SJSA1 (cell line): ENCODE measurements around the gene DLK2. TPM values are rescaled to one million over a fixed set of nuclear protein-coding genes. Genes with fewer than 3 reads are reported as not detected.

Source experiments
- DNase-seq, 2 experiments: peaks; one replicate each; pipeline ENCODE4 v3.0.0-alpha.2; 2015 to 2020; ENCODE audit warnings: low spot score in 2 of 2, low read depth in 1 of 2
- H3K27ac ChIP-seq: fragments of 250-450 bp; sonication (Bioruptor Pico); 2 replicates; pipeline ENCODE4 v1.5.1; 2020; ENCODE audit warnings: mild to moderate bottlenecking, moderate library complexity
- H3K27me3 ChIP-seq: fragments of 250-450 bp; sonication (Bioruptor Pico); replicated peaks from 2 replicates; pipeline ENCODE4 v1.5.1; 2020; ENCODE audit warnings: mild to moderate bottlenecking, moderate library complexity
- H3K36me3 ChIP-seq: fragments of 250-450 bp; sonication (Bioruptor Pico); 2 replicates; pipeline ENCODE4 v1.5.1; 2020; ENCODE audit warnings: mild to moderate bottlenecking
- H3K4me1 ChIP-seq: fragments of 250-450 bp; sonication (Bioruptor Pico); replicated peaks from 2 replicates; pipeline ENCODE4 v1.6.1; 2021; ENCODE audit warnings: mild to moderate bottlenecking
- H3K4me3 ChIP-seq: fragments of 250-450 bp; sonication (Bioruptor Pico); 2 replicates; pipeline ENCODE4 v1.5.1; 2020; ENCODE audit warnings: mild to moderate bottlenecking
- H3K9me3 ChIP-seq: fragments of 250-450 bp; sonication (Bioruptor Pico); replicated peaks from 2 replicates; pipeline ENCODE4 v1.5.1; 2020; ENCODE audit warnings: mild to moderate bottlenecking
- total RNA-seq: library from RNA; depleted of rRNA; stranded (reverse); fragments of >200 nt; shearing (Covaris generic); gene quantifications from 2 replicates; pipeline ENCODE4 v1.2.3, GENCODE V29; 2014

The DLK2 gene
- total RNA-seq, 1 experiment from 2014 or later, result 0.16 TPM

- H3K9me3 ChIP-seq, result no peaks in the 10 kb centered on the region
- H3K27ac ChIP-seq, result no peak overlapping the region
- peaks cover 22% of the 10 kb centered on the region for H3K4me1 ChIP-seq
- no peak for DNase-seq
- H3K27me3 ChIP-seq, result no peaks in the 10 kb centered on the region
- no peak overlapping the region for H3K4me3 ChIP-seq
- H3K36me3 ChIP-seq, result peaks cover 15% of the 10 kb centered on the region
Observed at GRCh38 chr6:43493230-43493629, 37.9 kb upstream of the DLK2 start.

DNA sequence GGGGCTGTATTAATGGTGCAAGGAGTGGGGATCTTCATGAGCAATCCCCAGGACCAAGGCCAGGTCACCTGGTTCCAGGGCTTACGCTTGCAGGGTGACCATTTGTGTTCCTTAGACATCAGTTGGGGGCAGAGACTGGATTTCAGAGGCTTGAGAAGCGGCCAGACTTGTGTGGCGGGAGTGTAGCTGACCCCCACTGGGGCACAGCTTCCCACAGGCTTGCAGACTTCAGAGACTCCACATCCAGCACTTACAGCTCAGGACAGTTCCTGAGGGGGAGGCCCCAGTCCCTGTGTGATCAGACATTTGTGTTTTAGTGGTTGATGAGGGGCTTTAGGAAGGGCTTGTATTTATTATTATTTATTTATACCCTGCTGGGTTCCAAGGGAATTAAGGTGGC is 37.3 kb upstream of the DLK2 start:
- H3K4me1 ChIP-seq, result peaks cover 22% of the 10 kb centered on the region
- no peaks in the 10 kb centered on the region for H3K9me3 ChIP-seq
- no peak for DNase-seq
- no peaks in the 10 kb centered on the region for H3K27me3 ChIP-seq
- no peak overlapping the region for H3K27ac ChIP-seq
- H3K4me3 ChIP-seq, result no peak overlapping the region
- peaks cover 9% of the 10 kb centered on the region for H3K36me3 ChIP-seq

DNA sequence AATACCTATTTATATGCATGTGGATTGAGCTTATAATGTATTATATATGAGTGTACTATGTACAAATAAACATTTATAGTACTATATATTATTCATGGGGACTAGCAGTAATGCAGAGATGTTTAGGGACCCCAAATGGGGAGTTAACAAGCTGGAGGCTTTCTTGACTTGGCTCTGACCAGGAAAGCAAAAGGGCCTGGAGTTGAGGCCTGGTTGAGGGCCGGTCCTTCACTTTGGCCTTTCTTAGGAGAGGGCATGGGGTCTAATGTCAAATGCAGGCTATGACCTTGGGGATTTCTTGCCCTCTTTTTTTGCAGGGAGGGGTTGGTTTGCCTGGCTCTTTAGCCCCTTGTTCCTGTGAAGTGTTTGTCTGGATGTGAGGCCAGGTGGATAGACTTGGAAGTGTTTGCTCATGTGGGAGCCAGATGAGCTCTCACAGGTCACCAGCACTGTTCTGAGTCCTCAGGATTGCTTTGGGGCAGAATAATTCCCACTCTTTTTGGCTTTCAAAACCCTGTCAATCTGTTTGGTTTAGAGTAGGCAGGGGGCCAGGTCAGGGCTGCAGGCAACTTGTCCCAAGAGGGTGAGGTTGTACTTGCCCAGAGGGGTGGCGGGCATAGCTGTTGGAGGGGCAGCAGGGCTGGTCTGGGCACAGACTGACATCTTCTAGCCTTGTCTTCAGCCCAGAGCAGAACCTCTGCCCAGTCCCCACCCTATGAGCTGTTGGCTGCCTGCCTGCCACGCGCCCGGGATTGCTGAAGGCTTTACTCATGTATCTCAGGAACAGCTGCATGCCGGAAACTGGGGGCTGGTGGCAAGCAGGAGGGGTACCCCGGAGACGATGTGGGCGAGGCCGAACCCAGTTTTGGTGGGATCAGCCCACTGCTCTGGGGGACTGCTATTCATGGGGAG is 36.7 kb upstream of the DLK2 start:
- Histone ChIP-seq H3K9me3 (no peaks in the 10 kb centered on the region), H3K4me3 (no peak overlapping the region), H3K4me1 (peaks cover 22% of the 10 kb centered on the region), H3K27me3 (no peaks in the 10 kb centered on the region), H3K36me3 (peaks cover 4% of the 10 kb centered on the region; the same call in 1 of the 2 replicates), H3K27ac (no peak overlapping the region)
- peak; percentile 22 to 67 for DNase-seq

- no peak for DNase-seq
- H3K9me3 ChIP-seq, result no peaks in the 10 kb centered on the region
- H3K4me3 ChIP-seq, result no peak overlapping the region
- H3K27ac ChIP-seq, result no peak overlapping the region
- H3K36me3 ChIP-seq, result peaks cover 4% of the 10 kb centered on the region; the same call in 1 of the 2 replicates
- H3K27me3 ChIP-seq, result no peaks in the 10 kb centered on the region
- H3K4me1 ChIP-seq, result peaks cover 16% of the 10 kb centered on the region
Observed at GRCh38 chr6:43490523-43490939, 35.2 kb upstream of the DLK2 start.

DNA sequence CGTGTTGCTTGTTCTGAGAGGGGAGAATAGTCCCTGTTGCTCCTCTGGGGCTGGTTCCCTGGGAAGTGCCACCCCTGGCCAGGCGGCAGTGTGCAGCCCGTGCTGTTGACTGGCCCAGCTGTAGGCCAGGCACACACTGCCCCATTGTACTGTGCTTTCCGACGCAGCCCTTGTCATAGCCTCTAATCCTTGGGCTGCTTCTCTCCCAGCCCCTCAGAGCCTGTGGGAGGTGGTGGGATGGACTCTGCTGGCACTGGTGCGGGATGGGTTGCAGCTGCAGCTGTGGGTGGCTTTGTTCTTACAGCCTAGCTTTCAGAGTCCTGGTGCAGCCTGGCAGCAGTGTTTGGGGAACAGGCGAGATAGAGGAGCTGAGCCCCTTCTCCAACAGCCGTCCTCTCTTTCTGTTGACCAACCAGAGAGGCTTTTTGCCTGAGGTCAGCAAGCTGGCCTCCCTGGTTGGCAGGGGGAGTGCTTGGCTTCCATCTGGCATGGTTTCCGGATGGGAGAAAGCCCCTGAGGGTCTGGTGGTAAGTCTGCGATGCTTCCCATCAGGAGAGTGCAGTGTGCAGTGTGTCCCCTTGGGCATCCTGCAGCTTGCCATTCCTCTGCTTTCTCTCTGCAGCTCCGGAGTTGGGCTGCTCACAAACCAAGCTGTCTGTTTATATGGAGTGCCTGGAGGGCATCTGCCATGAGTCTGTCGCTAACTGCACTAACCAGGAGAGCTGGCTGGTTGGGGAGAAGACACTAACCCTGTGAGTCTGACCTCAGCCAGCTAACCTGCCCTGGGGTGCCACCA is 34.1 kb upstream of the DLK2 start:
- Histone ChIP-seq H3K36me3 (peaks cover 4% of the 10 kb centered on the region; the same call in 1 of the 2 replicates), H3K9me3 (no peaks in the 10 kb centered on the region), H3K27ac (no peak overlapping the region), H3K27me3 (no peaks in the 10 kb centered on the region), H3K4me1 (peaks cover 11% of the 10 kb centered on the region), H3K4me3 (no peak overlapping the region)
- no peak for DNase-seq

- Histone ChIP-seq H3K36me3 (peaks cover 4% of the 10 kb centered on the region; the same call in 1 of the 2 replicates), H3K4me3 (no peak overlapping the region), H3K27ac (no peak overlapping the region), H3K27me3 (no peaks in the 10 kb centered on the region), H3K4me1 (peaks cover 11% of the 10 kb centered on the region), H3K9me3 (no peaks in the 10 kb centered on the region)
- no peak for DNase-seq
Observed at GRCh38 chr6:43488667-43489276, 33.4 kb upstream of the DLK2 start.

DNA sequence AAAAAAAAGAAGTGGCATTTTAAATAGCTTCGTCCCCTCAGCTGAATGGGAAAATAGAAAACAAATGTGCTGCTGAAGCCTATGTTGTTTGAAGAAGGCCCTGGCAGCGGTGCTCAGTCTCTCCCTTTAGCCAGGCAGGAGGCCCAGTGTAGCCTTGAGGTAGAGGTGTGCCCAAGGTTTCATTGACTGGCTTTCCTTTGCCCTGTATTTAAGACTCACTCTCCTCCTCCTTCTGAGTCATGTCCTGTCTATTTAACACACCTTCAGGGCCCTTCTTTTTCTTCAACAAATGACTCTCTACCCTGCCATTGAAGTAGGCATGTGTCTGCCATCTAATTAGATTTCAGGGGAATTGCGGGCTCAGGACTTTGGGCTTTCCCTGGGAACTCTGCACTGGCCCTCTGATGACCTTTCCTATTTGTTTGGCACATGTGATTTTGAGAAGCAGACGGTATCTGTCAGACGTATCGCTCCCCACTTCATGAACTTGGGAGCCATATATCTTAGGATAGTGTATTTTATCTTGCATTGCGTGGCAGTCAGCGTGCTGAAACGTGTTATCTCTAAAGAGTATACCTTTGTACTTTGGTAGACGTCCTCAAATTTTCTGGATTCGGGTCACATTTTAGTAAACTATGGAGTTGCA is 26.4 kb upstream of the DLK2 start:
- H3K4me3 ChIP-seq, result no peak overlapping the region
- no peak for DNase-seq
- H3K36me3 ChIP-seq, result peaks cover 13% of the 10 kb centered on the region
- H3K27me3 ChIP-seq, result no peaks in the 10 kb centered on the region
- H3K27ac ChIP-seq, result no peak overlapping the region
- H3K4me1 ChIP-seq, result peaks cover 9% of the 10 kb centered on the region
- no peaks in the 10 kb centered on the region for H3K9me3 ChIP-seq

GRCh38 chr6:43481075-43481474 is 25.7 kb upstream of the DLK2 start:
- no peak overlapping the region for H3K4me3 ChIP-seq
- no peaks in the 10 kb centered on the region for H3K27me3 ChIP-seq
- no peak overlapping the region for H3K27ac ChIP-seq
- no peak for DNase-seq
- no peaks in the 10 kb centered on the region for H3K9me3 ChIP-seq
- peaks cover 9% of the 10 kb centered on the region for H3K4me1 ChIP-seq
- peaks cover 13% of the 10 kb centered on the region for H3K36me3 ChIP-seq

DNA sequence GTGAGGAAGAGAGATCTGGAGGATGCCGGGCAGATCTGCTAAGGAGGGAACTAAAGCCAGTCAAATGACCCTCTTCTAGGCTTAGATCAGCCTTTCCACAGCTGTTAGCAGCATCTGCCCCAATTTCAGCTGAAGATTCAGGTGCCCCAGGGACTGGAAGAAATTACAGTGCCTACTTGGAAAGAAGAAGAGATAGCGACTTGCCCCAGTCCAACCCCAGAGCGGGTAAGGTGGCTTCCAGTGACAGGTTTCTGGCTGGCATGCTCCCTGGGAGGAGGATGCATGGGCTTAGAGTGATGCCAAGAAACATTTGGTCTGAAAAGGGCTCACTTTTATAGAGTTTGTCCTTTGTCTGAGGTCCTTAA is 22.6 kb upstream of the DLK2 start:
- H3K27me3 ChIP-seq, result no peaks in the 10 kb centered on the region
- peak overlapping the region; percentile 76 for H3K27ac ChIP-seq
- peaks cover 9% of the 10 kb centered on the region for H3K4me1 ChIP-seq
- no peak for DNase-seq
- no peaks in the 10 kb centered on the region for H3K9me3 ChIP-seq
- peak overlapping the region; percentile 57 for H3K4me3 ChIP-seq
- peaks cover 13% of the 10 kb centered on the region for H3K36me3 ChIP-seq

- peak within 1 kb of the TSS; percentile 76 for H3K27ac ChIP-seq
- peaks cover 9% of the 10 kb centered on the region for H3K4me1 ChIP-seq
- DNase-seq, result peak; percentile 38 to 91
- H3K9me3 ChIP-seq, result no peaks in the 10 kb centered on the region
- peak within 1 kb of the TSS; percentile 57 for H3K4me3 ChIP-seq
- no peaks in the 10 kb centered on the region for H3K27me3 ChIP-seq
- peaks cover 13% of the 10 kb centered on the region for H3K36me3 ChIP-seq
Observed at GRCh38 chr6:43477235-43478007, 22.1 kb upstream of the DLK2 start, which contains the start of gene TJAP1. Gene TJAP1 (plus strand): TSS chr6:43477570. CDS start chr6:43499002, 21,432 bp downstream.

GRCh38 chr6:43476746-43477145 is 21.4 kb upstream of the DLK2 start:
- Histone ChIP-seq H3K4me3 (peak overlapping the region; percentile 57; the same call in 1 of the 2 replicates), H3K27ac (no peak overlapping the region), H3K36me3 (peaks cover 13% of the 10 kb centered on the region), H3K9me3 (no peaks in the 10 kb centered on the region), H3K27me3 (no peaks in the 10 kb centered on the region), H3K4me1 (peaks cover 9% of the 10 kb centered on the region)
- DNase-seq, result no peak

GRCh38 chr6:43475516-43475915 is 20.2 kb upstream of the DLK2 start:
- Histone ChIP-seq H3K4me1 (peaks cover 9% of the 10 kb centered on the region), H3K4me3 (no peak overlapping the region), H3K27me3 (no peaks in the 10 kb centered on the region), H3K27ac (no peak overlapping the region), H3K9me3 (no peaks in the 10 kb centered on the region), H3K36me3 (peaks cover 13% of the 10 kb centered on the region)
- no peak for DNase-seq

DNA sequence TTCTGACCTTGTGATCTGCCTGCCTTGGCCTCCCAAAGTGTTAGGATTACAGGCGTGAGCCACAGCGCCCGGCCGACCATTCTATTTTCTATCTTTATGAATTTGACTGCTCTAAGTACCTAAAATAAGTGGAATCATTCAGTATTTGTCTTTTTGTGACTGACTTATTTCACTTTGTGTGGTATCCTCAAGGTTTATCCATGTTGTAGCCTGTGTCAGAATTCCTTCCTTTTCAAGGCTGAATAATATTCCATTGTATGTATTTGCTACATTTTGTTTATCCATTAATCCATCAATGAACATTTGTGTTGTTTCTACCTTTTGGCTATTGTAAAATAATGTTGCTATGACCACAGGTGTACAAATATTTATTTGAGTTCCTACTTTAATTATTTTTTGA is 17.2 kb upstream of the DLK2 start:
- Histone ChIP-seq H3K27ac (no peak overlapping the region), H3K9me3 (no peaks in the 10 kb centered on the region), H3K4me1 (no peaks in the 10 kb centered on the region; the same call in 1 of the 2 replicates), H3K27me3 (no peaks in the 10 kb centered on the region), H3K4me3 (no peak overlapping the region), H3K36me3 (no peaks in the 10 kb centered on the region)
- no peak for DNase-seq
